GM21367 (cell line): ENCODE results near the gene CEBPB.

Experiments
- ATAC-seq: cut with Tn5 transposase; IDR thresholded peaks from one replicate; pipeline ENCODE4 v1.9.1; 2021; ENCODE audit not compliant: unreplicated experiment

The CEBPB gene

DNA sequence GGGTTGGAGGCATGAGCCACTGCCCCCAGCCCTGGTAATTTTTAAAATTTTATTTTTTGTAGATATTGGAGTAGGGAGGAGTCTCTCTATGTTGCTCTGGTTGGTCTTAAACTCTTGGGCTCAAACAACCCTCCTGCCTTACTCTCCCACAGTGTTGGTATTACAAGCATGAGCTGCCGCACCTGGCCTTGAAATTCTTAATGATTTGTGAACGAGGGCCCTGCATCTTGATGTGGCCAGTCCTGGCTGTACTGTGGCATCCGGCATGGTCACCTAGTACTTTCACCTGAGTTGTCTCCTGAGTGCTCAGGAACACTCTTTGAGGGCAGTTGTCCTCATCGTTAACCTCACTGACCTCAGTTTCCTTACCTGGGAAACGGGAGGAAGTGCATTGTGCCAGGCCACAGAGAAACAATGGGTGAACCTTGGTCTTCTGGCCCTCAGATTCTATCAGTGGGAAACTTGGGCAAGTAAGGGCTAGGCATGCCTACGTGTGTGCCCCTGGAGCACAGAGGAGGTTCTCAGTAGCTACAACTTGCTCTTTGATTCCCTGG, 19.5 kb downstream of the CEBPB start:
- no peak for ATAC-seq

DNA sequence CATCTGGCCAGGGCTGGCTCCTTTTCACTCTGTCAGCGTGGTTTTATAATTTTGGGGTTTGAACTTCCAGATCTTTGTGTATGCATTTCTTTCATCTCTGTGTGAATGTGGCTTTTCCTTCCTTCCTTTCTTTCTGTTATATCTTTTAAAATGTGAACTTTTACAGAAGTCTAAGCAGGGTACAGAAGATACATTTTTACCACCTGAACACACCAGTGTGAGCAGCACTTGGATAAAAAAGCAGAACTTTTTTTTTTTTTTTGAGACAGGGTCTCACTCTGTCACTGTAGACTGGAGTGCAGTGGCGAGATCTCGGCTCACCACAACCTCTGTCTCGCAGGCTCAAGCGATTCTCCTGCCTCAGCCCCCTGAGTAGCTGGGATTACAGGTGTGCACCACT, 20.5 kb downstream of the CEBPB start:
- ATAC-seq, result no peak

DNA sequence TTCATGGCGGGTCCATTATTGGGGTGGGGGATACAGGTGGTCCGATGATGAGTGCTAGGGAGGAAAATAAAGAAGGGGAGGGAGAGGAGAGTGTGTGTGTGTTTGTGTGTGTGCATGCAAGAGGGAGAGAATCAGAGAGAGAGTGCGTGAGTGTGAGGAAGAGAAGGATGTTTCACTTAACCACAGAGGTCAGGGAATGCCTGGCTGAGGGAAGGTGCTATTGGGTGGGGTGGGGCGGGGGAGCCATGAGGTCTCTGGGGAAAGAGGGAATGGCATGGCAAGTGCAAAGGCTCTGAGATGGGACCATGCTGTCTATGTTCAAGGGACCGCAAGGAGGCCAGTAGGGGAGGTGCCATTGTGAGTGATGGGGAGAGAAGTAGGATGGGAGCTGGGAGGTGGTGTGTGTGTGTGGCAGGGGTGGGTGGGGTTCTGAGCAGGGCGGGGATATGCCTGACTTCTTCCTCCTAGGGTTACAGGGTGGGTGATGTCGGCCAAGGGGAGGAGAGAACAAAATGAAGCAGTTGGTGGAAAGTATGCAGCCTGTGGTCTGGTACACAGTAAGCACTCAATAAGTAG, 23.0 kb downstream of the CEBPB start:
- ATAC-seq, result no peak

DNA sequence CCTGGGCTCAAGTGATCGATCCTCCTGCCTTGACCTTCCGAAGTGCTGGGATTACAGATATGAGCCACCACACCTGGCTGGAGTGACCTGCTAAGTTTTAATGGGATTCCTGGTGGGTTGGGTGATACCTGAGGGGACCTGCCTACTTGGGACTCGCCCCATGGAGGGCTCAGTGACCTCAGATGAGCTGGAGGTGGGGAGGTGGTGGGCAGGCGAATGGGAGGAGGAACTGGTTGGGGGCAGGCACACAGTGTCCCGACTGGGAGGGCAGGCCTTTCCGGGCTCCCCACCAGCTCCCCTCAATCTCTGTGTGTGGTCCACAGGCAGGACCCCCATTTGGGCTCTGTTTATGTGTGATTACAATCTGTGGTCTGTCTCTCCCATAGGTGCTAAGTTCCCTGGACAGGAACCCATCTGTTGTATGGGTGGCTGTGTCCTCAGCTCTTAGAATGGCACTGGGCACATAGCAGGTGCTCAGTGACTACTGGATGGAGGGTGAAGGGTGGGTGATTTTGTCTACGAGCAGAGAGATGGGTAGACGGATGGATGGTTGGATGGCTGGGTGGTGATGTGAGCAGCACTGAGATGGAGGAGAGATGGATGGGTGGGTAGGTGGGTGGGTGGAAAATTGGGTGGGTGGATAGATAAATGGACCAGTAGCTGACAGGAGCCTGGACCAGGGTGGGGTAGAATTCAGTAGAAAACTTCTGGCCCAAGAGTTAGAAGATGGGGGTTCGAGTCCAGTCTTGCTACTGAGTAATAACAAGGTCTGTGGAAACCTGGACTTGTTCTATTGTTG, 23.8 kb downstream of the CEBPB start:
- no peak for ATAC-seq

DNA sequence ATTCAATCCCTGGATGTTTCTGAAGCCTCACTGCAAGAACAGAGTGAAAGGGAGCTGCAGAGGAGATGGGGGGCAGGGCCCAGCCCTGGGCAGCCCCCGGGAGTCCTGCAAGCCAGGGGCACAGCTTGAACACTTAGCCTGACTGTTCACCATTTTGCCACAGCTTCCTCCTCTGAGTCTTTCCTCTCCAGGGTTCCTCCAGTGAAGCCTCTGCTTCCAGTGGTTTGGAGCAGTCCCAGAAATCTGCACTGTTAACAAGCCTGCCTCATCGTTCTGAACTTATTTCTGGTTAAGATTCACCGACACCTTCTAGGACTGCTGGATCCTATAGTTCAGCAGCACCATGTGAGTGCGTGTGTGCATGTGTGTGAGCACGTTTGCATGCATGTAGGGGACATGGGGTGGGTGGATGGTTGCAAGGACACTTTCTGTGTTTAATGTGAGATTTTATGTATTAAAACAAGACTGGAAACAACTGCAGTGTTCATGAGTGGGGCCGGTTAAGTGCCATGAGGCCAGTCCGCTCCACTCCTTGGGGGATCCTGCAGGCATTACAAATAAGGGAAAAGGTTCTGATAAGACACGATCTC, 24.6 kb downstream of the CEBPB start:
- no peak for ATAC-seq

DNA sequence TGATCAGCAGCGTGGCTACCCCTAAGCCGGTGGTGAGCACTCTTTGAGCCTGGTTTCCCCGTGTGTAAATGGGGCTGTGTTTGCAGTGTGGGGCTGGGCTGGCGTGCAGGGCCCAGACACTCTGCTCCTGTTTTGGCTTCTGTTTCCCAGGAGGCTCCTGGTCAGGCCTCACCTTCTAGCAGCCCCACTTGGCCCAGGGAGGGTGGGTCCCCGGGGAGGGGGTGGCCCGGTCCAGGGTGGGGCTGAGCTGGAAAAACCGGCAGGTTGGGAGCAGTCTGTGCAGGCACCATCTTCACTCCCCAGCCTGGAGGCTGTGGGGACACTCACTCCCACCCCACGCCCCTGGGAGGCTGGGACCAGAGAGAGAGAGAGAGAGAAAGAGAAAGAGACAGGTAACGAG, 25.3 kb downstream of the CEBPB start:
- ATAC-seq, result no peak

DNA sequence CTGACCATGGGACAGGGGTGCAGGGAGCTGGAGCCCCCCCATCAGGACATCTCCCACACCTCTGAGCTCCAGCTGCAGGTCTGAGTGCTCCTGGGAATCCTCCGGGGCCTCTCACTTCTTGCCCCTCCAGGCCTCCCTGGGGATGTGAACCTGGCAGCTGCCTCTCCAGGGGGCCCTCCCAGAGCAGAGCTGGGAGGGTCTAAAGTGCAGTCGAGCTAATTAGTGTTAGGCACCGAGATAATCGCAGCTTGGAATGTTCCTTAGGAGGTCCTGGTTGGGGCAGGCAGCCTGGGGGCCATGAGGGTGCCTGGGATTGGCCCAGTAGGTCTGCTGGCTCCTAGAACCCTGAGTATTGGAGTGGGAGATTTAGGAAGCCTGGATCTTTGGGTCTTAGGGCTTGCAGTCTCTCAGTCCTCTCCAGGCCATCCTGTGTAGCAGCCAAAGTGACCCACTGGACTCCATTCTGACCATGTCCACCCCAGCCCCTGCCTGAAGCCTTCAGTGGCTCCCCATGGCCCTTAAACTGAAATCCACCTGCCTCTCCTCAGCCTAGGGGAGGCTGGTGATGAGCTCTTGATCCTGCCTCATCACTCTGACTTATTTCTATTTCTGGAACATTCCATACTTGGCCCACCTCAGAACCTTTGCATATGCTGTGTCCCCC, 26.0 kb downstream of the CEBPB start:
- ATAC-seq, result no peak

DNA sequence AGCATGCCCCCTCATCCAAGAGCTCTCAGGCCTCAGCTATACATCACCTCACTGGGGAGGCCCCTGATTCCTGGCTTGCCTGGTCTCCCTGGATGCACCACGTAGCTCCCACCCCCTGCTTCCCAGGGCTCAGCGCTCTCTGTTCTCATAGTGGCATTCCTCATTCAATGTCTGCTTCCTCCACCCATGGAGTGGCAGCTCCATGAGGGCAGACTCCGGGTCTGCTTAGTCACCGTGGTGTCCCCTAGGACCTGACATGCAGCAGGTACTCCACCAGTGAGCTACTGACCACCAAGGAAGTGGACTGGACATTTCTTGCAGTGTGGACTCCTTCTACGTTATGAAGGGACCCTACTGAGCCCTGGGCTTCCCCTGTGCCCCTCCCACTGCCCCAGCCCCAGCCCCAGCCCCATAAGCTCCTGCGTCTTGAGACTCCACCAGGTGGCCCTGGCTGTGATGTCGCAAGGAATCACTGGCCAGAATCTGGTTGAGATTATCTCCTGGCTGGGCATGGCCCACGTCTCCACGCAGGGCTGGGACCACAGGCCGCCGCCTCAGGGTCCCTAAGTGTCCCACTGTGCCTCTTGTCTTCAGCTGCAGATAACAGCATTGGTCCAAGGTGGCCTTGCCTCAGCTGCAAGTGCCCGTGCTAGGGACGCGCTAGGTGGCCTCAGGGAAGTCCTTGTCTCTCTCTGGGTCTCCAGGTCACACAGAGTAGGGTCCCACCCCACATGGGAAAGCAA, 26.7 kb downstream of the CEBPB start:
- no peak for ATAC-seq

DNA sequence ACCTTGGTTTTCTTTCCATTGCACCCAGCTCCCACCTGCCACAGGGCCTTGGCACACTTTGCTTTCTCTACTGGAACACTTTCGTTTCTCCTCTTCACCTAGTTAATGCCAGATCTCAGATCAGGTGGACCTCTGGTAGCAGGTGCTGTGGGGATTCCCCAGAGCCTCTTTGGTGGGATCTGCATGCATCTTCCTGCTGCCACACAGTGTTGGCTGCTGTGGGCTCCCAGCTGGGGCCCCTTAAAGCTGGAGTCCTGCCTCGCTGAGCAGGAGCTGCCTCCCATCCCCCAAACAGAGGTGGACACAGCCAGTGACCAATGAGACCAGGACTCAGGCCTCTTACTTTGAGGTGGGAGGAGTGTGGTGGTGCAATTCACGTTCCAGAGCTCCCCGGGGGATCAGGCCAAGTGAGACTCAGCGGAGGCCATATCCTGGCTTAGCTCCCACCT, 28.4 kb downstream of the CEBPB start:
- ATAC-seq, result no peak

DNA sequence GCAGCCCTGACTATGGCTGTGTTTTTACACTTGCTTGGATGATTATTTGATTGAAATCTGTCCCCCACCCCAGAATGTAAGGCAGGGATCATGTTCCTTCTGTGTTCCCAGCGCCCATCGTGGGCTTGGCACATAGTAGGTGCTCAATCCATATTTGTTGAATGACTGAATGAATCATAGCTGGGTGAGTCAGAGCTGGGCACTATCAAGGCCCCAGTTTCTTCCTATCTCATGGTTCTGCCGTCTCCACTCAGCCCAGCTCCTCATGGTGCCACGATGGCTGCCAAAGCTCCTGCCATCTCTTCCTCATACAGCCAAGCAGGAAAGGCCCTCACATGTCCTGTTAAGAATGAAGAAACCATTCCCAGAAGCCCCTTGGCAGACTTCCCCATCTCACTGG, 29.0 kb downstream of the CEBPB start:
- ATAC-seq, result no peak

DNA sequence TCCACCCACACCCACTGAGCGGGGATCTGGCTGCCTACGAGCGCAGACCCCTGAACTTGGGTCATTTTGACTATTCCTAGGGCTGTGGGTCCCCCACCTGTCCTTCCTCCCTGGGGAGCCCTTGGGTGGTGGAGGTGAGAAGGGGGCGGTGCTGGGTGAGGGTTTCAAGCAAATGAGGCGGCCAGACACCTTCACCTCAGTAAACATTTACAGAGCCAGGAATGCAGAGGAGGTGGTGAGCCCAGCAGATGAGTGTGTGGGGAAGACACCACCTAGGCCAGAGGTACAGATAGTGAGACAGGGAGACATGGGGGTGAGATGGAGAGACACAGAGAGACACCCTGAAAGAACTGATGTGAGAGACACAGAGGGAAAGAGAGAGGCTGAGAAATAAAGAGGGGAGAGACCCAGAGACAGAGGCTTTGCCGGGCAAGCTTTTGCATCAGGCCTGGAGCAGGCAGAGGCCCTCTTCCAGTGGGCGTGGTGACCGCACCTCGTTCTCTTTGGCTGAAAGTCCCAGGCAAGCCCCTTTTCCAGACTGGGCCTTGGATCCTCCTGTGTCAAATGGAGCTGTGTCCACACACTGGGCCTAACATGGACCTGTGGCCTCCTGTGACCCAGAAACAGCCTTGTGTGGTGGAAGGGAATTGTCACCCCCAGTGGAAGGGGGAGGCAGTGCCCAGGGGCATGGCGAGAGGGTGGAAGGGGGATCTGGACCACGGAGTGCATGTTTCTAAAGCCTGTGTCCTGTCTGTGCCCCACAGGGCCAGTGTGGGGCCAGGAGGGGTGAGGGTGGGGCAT, 29.7 kb downstream of the CEBPB start:
- ATAC-seq, result no peak

DNA sequence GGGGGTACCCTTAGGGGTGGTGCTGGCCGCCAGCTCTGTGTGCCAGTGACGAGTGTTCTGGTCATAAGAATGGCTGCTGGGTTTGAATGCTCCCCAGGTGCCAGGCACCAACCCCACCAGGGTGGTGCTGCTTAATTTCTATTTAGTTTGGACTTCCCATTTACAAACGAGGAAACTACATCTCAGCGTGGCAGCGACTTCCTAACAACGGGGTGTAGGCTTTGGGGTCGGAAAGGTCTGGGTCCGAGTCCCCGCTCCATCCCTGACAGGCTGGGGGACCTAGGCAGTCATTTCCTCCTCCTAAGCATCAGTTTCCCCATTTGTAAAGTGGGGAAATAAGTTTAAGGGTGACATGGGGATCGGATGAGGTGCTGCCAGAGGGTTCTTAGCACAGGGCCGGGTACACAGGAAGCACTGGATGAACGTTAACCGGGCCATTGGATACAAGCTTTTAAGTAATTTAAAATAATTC, 30.3 kb downstream of the CEBPB start:
- no peak for ATAC-seq

DNA sequence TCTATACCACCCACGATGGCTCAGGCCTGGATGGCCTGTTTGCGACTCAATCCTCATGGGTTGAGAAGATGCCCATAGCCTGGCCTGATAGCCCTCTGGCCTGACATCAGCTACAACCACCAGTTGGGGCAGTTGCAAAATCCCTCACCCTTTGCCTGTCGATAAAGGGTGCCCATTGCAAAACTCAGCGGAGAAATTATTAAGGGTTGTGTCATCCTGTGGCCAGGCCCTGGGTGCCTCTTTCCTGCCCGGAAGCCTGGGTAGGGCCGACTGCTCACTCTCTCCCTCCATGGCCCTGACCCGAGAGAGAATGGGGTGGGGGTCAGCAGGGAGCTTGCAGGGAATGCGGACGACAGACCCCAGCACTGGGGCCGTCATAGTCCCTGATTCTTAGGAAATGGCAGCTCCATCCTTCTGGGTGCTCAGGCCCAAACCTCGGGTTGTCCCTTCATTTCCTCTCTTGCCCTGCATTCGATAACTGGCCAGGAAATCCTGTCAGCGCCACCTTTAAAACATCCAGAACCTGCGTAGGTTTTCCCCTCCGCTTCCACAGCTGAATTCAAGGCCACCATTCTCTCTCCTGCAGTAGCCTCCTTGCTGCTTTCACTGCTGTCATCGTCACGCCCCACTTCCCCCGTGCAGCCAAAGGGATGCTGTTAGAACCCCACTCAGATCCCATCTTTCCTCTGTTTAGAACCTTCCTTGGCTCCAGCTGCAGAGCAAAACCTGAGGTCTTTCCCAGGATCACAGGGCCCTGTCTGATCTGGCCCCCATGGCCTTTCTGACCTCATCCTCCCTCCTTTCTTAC, 31.1 kb downstream of the CEBPB start:
- no peak for ATAC-seq

DNA sequence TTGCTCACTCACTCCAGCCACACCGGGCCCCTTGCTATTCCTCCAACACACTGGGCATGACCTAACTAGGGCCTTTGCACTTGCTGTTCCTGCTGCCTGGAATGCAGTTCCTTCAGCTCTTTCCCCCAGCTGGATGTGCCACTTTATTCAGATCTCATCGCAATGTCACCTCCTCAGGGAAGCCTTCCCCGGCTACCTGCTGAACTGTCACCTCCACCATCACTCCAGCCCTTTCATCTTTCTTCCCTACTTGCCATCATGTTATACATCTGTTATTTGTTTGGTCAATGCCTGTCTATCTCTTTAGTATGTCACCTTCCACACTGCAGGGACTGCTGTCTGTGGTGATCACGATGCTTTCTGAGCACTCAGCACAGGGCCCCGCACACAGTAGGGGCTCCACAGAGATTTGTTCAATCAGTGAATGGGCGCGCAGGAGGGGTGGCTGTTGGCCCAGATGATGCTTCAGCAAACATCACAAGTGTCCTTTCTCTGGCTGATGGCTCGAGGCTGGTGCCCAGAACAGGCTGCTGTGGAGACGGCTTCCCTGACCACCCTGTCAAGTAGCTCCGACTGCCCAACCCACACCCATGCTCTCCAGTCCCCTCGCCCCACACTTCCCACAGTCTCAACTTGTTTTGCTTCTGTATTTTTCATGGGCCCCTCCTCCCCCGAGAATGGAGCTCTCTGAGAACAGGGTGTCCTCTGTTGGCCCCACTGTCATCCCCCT, 31.8 kb downstream of the CEBPB start:
- ATAC-seq, result no peak

DNA sequence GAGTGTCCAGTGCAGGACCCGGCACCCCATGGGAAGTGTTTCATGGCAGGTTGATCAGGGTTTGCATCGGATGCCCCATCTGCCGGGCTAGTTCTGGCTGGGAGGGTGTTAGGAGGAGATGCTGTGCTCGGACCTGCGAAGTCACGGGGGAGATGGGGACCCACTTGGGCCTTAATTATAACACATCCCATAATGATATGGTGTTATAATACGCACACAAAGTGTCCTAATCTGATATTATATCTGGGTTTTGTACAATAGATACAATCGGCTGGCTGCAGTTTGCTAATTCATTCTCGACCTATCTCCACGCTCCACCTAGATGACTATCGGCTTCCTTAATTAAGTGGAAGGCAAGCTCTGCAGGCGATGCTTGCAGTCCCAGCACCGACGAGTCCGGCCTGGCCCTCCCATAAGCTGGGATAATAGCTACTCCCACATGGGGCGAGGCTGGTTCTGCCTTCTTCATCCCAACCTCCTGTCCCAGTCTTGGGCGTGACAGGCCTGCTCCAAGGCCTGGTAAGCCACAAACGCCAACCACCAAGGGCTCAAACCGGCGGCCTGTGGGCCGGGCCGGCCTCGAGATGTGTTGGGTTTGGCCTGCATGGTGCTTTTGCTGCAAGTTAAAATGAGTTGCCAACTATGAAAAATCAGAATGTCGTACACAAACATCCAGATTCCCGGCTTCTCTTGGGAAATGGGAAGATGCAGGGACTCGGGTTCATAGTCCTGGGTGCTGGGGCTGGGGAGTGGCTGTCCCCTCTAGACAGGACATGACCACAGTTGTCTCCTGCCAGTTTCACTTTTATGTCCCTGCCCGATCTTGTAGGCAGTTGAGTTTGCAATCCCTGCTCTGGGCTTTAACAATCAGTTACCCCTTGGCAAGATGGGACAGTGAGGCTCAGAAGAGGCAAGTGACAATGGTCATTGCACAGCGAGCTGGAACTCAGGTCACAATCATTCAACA, 32.7 kb downstream of the CEBPB start:
- ATAC-seq, result no peak

DNA sequence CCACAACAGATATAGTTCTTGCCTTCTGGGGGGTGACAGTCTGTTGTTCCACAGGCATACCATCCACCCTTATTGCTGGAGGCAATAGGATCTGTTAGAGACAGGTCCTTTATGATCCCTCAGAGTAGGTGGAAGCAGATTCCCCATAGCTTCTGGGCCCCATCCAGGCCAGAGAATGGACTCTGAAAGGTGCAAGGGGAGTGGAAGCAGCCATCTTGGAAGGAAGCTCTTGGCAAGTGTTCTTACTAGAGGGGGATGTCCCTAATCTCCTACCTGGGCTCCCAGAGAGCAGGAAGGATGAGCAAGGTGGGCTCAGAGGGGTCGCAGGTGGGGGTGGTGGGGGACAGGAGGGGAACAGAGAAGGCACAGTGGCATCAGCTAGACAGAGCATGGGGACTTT, 33.4 kb downstream of the CEBPB start:
- ATAC-seq, result no peak

DNA sequence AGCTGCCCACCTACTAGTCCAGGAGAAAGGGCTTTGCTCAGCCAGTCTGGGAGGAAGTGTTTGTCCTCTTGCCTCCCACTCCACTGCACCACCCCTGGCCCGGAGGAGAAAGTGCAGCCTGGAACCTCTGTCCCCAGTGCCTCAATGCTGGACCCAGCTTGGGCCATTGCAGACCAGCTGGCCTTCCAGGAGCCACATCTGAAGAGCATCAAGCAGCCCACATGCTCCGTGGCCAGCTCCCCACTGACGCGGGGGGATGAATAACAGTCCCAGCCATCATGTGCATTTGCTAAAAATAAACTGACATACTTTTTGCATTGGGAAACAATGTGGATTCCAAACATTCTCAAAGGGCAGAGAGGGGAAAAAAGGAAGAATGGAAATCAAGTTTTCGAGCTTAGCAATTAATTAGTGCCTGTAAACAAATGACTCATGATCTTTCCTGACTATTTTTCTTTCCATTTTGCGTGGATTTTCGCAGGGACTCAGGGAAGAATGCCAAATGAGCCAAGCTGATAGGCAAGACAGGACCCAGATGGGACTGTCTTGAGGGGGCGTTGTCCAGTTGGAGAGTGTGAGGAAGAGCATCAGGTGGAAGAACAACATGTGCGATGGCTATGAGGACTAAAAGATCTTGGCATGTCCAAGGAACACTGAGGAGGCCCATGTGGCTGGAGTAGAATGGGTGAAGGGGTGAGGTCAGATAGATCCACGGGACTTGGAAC, 34.1 kb downstream of the CEBPB start:
- no peak for ATAC-seq
